Bronchial epithelial cell (primary cell): ENCODE measurements around the gene EPHA8. TPM values are rescaled to one million over a fixed set of nuclear protein-coding genes. Genes with fewer than 3 reads are reported as not detected.

Source experiments
- DNase-seq: peaks from one replicate; pipeline ENCODE4 v3.0.0-alpha.2; 2010; ENCODE audit warnings: low read depth
- FAIRE-seq: peaks from 2 replicates; lab custom pipeline; 2011; peaks lifted over from hg19 to GRCh38; lab: Jason Lieb, UNC
- H3K27me3 ChIP-seq: 2 replicates; pipeline ENCODE4 v1.5.1; 2011; ENCODE audit warnings: low read length; ENCODE audit not compliant: control insufficient read depth, insufficient read depth
- H3K36me3 ChIP-seq: 2 replicates; pipeline ENCODE4 v1.5.1; 2011; ENCODE audit warnings: low read length; ENCODE audit not compliant: control insufficient read depth, insufficient read depth
- H3K4me3 ChIP-seq: 2 replicates; pipeline ENCODE4 v1.5.1; 2011; ENCODE audit warnings: mild to moderate bottlenecking, low read depth, low read length, control low read depth
- total RNA-seq: library from RNA; depleted of rRNA; stranded (reverse); fragments of >200 nt; gene quantifications from 2 replicates; pipeline ENCODE4 v1.2.1, GENCODE V29; 2014
- TF ChIP-seq, protein P1 (sequence below): IDR thresholded peaks from 2 replicates; pipeline ENCODE4 v1.5.1; 2011; ENCODE audit warnings: mild to moderate bottlenecking, moderate library complexity, low read length, control low read depth, inconsistent platforms; ENCODE audit not compliant: insufficient read depth, severe bottlenecking

EPHA8 gene
- total RNA-seq: not detected in 2 replicates

DNA sequence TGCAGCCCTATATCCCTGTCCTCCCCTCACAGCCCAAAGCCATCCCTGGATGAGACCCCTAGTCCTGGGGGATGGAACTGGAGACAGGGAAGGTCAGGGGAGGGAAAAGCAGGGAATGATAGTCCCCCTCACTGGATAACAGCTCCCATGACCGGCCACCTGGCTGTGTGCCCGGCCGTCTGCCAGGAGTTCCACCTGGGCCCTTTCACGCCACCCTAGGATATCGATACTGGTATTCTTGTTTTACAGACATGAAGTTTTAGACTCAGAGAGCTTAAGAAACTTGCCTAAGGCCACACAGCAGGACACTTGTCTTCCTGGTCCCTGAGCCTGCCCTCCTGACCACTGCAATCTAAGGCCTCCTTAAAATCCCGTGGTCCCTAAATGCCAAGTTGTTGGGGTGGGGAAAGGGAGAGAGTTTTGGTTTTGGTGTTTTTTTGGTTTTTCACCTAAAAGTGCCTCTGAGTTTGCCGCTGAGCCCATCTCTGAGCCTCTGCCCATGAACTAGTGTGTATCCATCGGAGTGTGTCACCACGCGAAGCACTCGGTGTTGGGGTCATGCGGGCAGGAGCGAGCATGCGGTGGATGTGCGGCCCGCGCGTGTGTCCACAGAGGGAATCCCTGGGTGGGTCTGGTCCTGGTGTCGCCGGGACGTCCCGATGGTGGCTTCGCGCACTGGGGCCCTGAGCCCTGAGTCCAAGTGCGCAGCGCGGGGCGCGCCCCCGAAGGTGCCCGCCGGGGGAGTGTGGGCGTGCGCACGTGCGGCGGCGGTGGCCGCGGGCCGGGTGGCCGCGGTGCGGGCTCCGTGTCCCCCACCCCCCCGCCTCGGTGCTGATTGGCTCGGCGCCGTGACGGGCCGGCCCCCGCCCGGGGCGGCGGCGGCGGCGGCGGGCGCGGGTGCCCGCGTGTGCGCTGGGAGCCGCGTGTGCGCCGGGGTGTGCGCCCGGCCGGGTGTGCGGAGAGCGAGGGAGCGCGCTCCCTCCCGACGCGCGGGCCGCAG, at the start of gene EPHA8:
Gene EPHA8, plus strand, starts transcription at position 906 of the 1,000 bp plus-strand sequence. CDS start 147 bp downstream, outside the sequence.
- Histone ChIP-seq H3K27me3 (peaks cover 42% of the 10 kb centered on the region), H3K4me3 (no peak within 1 kb of the TSS), H3K36me3 (no peaks in the 10 kb centered on the region)
- TF ChIP-seq, protein P1, sequence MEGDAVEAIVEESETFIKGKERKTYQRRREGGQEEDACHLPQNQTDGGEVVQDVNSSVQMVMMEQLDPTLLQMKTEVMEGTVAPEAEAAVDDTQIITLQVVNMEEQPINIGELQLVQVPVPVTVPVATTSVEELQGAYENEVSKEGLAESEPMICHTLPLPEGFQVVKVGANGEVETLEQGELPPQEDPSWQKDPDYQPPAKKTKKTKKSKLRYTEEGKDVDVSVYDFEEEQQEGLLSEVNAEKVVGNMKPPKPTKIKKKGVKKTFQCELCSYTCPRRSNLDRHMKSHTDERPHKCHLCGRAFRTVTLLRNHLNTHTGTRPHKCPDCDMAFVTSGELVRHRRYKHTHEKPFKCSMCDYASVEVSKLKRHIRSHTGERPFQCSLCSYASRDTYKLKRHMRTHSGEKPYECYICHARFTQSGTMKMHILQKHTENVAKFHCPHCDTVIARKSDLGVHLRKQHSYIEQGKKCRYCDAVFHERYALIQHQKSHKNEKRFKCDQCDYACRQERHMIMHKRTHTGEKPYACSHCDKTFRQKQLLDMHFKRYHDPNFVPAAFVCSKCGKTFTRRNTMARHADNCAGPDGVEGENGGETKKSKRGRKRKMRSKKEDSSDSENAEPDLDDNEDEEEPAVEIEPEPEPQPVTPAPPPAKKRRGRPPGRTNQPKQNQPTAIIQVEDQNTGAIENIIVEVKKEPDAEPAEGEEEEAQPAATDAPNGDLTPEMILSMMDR: no peak
- FAIRE-seq (no peak), DNase-seq (no peak)

DNA sequence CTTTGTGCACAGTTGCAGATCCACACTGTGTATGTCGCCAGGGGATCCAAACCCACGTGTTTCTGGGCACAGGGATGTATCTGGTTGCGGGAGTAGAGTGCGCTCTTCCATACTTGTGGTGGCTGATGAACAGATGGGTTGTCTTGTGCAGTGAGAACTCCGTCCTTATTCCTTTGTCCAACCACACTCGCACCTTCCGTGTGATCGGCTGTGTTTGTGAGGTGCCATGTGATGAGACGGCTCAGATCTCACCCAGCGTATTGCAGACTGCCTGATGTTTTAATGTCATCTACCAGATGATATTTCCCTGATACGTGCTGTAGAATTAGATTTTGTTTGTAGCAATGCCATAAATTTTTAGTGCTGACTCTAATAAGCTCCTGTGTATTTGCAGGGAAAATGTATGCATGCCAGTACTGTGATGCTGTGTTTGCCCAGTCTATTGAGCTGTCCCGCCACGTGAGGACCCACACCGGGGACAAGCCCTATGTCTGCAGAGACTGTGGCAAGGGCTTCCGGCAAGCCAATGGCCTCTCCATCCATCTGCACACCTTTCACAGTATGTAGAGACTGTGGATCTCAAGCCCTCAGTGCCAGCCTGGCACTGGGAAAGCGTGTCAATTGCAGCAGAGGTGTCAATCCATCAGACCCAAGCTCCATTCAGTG, 46.2 kb upstream of the EPHA8 start:
- Histone ChIP-seq H3K36me3 (peaks cover 26% of the 10 kb centered on the region), H3K27me3 (no peaks in the 10 kb centered on the region), H3K4me3 (no peak overlapping the region)
- no peak for DNase-seq
- peak; percentile 93 for FAIRE-seq
- TF ChIP-seq, protein P1: no peak

DNA sequence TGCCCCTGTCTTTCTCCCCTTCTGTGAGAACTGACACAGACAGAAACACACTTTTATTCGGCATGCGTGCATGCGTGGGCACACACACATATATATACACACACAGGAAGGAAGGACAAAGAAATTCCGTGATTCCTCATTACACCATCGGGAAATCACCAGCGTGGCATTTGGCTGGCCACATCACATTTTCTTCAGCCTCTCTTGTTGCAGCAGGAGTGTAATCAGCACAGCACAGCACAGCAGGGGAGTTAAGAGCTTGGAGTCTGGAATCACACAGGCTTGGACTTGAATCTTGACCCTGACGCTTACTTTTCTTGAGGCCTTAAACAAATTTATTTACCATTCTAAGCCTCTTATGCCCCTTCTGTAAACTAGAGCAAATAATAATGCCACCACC, 45.3 kb upstream of the EPHA8 start:
- Histone ChIP-seq H3K27me3 (no peaks in the 10 kb centered on the region), H3K36me3 (peaks cover 22% of the 10 kb centered on the region), H3K4me3 (no peak overlapping the region)
- FAIRE-seq (no peak), DNase-seq (peak; percentile 27)
- TF ChIP-seq, protein P1: no peak

DNA sequence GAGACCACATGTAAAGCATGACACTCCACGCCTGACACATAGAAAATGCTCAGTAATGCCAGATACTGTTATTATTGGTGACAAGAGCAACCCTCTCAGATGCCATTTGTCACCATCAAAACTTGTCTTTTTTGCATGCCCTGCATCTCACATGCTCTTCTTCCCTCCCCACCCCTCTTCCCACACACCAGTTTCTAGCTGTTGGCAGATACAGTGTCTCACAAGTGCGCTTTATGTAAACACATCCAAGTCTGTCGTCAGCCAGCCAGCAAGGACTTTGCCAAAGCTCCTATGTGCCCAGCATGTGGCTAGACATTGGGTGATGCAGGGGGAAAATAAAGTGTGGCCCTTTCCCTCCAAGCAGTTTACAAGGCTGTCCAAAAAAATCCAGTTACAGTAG, 44.9 kb upstream of the EPHA8 start:
- TF ChIP-seq, protein P1: no peak
- DNase-seq (no peak), FAIRE-seq (no peak)
- H3K4me3 ChIP-seq: no peak overlapping the region
- peaks cover 22% of the 10 kb centered on the region for H3K36me3 ChIP-seq
- H3K27me3 ChIP-seq: no peaks in the 10 kb centered on the region

DNA sequence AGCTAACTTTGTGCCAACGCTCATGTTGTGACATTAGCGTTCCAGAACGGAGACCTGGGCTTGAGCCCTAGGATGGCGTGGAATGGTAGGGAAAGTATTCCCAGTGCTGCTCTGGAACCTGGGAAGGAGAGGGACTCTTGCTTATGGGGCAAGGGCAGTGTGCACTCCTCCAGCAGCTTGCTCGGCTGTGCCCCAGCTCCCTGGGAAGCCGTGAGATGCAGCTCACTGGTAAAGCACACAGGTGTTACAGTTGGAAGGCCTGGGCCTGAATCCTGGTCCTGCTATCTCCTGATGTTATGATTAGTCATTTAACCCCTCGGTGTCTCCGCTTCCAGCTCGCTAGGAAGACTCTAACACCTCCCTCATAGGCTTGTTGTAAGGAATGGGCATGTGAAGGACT, 42.4 kb upstream of the EPHA8 start:
- no peak overlapping the region for H3K4me3 ChIP-seq
- DNase-seq: no peak
- TF ChIP-seq, protein P1: no peak
- H3K36me3 ChIP-seq: peaks cover 24% of the 10 kb centered on the region
- H3K27me3 ChIP-seq: no peaks in the 10 kb centered on the region
- no peak for FAIRE-seq
